Esophagus muscularis mucosa (tissue), 4 donors: Measurements from ENCODE around the gene LRRC56. TPM values are rescaled to one million over a fixed set of nuclear protein-coding genes. Genes with fewer than 3 reads are reported as not detected.
A peak's percentile ranks its signal among the peaks of the same experiment; 100 is the strongest.

Source experiments
- DNase-seq: peaks from one replicate; pipeline ENCODE4 v3.0.0-alpha.2; 2017; ENCODE audit errors: extremely low spot score
- H3K27ac ChIP-seq, 4 donors: fragments of 200-600 bp; sonication (generic); replicated peaks in 1 of 4; 1 replicate in 3 of 4; 2 replicates in 1 of 4; pipeline ENCODE4 v1.5.1; 2016 to 2019; ENCODE audit warnings: mild to moderate bottlenecking in 1 of 4
- H3K27me3 ChIP-seq, 4 donors: fragments of 200-600 bp; sonication (generic); one replicate each; pipeline versions ENCODE4 v1.5.1 to v1.6.0; 2016 to 2019
- H3K36me3 ChIP-seq, 4 donors: fragments of 200-600 bp; sonication (generic); one replicate each; pipeline ENCODE4 v1.5.1; 2016 to 2019
- H3K4me1 ChIP-seq, 4 donors: fragments of 200-600 bp; sonication (generic); one replicate each; pipeline ENCODE4 v1.5.1; 2016 to 2019
- H3K4me3 ChIP-seq, 4 donors: fragments of 200-600 bp; sonication (generic); 1 replicate in 2 of 4; 2 replicates in 2 of 4; pipeline ENCODE4 v1.5.1; 2016 to 2019; ENCODE audit warnings: mild to moderate bottlenecking in 4 of 4, moderate library complexity in 1 of 4
- H3K9me3 ChIP-seq, 4 donors: fragments of 200-600 bp; sonication (generic); 1 replicate in 3 of 4; 2 replicates in 1 of 4; pipeline ENCODE4 v1.5.1; 2016 to 2019
- EP300 ChIP-seq: sonication (generic); formaldehyde crosslinking; IDR thresholded peaks from one replicate; pipeline ENCODE4 v1.6.1; 2017; ENCODE audit warnings: antibody characterized with exemption
- POLR2A ChIP-seq: fragments of 450-650 bp; IDR thresholded peaks from one replicate; pipeline ENCODE4 v1.6.1; 2017; ENCODE audit warnings: antibody characterized with exemption, moderate library complexity, mild to moderate bottlenecking, low read depth
- POLR2AphosphoS5 ChIP-seq, 2 donors: sonication (generic); formaldehyde crosslinking; IDR thresholded peaks; one replicate each; pipeline ENCODE4 v1.6.1; 2017; ENCODE audit warnings: antibody characterized with exemption in 2 of 2
- WGBS: methylation state at CpG from one replicate; pipeline ENCODE4 v1.1.5; 2018; 5-methylcytosine and 5-hydroxymethylcytosine counted together
- intact Hi-C: fragments of 100-400 bp; cut with DNase I; formaldehyde crosslinking; loops from one replicate; pipeline ENCODE4 v1.15.1; 2023
- total RNA-seq, 4 donors: library from RNA; depleted of rRNA; stranded (reverse); fragments of >200 nt; gene quantifications; one replicate each; pipeline versions ENCODE4 v1.1.0 to v1.2.1, GENCODE V29; 2016
- TF ChIP-seq, protein P1 (sequence below), 3 experiments: fragments of 200-600 bp in 2 of 3; fragments of 450-650 bp in 1 of 3; sonication (generic) in 2 of 3; IDR thresholded peaks; one replicate each; pipeline ENCODE4 v1.5.1; 2017 to 2019; ENCODE audit warnings: antibody characterized with exemption in 3 of 3, mild to moderate bottlenecking in 2 of 3, moderate library complexity in 1 of 3

LRRC56 gene
- total RNA-seq, 4 donors from 2014 or later = 0.19 to 0.33 TPM; not detected in 2

DNA sequence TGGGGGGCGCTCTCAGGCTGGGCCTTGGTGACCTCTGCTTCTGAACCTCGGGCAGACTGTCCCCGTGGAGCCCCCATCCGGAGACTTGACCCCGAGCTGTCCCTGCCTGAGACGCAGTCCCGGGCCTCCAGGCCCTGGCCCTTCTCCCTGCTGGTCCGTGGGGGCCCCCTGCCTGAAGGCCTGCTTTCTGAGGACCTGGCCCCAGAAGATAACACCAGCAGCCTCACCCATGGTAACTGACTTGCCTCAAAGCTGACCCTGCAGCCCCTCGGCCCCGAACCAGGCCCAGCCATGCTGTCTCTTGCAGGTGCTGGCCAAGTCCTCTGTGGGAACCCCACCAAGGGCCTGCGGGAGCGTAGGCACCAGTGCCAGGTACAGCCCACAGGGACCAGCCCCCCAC is 14.3 kb downstream of the LRRC56 start:
- 74% methylated on average over 6 of the region's 12 CpGs for WGBS
- Histone ChIP-seq H3K4me3 (no peak overlapping the region), H3K4me1 (peaks cover 17 to 25% (median 23%) of the 10 kb centered on the region in 4 donors), H3K27ac (no peak overlapping the region), H3K36me3 (no peaks in the 10 kb centered on the region), H3K9me3 (no peaks in the 10 kb centered on the region), H3K27me3 (peaks cover 19 to 77% (median 42%) of the 10 kb centered on the region in 4 donors)
- intact Hi-C loops = no loop called here
- DNase-seq = no peak
- TF ChIP-seq EP300 = no peak
- TF ChIP-seq, protein P1, sequence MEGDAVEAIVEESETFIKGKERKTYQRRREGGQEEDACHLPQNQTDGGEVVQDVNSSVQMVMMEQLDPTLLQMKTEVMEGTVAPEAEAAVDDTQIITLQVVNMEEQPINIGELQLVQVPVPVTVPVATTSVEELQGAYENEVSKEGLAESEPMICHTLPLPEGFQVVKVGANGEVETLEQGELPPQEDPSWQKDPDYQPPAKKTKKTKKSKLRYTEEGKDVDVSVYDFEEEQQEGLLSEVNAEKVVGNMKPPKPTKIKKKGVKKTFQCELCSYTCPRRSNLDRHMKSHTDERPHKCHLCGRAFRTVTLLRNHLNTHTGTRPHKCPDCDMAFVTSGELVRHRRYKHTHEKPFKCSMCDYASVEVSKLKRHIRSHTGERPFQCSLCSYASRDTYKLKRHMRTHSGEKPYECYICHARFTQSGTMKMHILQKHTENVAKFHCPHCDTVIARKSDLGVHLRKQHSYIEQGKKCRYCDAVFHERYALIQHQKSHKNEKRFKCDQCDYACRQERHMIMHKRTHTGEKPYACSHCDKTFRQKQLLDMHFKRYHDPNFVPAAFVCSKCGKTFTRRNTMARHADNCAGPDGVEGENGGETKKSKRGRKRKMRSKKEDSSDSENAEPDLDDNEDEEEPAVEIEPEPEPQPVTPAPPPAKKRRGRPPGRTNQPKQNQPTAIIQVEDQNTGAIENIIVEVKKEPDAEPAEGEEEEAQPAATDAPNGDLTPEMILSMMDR (IDR thresholded peaks at IDR 0.05) = no peak
- TF ChIP-seq POLR2A = no peak
- TF ChIP-seq POLR2AphosphoS5 (IDR thresholded peaks at IDR 0.05) = no peak

DNA sequence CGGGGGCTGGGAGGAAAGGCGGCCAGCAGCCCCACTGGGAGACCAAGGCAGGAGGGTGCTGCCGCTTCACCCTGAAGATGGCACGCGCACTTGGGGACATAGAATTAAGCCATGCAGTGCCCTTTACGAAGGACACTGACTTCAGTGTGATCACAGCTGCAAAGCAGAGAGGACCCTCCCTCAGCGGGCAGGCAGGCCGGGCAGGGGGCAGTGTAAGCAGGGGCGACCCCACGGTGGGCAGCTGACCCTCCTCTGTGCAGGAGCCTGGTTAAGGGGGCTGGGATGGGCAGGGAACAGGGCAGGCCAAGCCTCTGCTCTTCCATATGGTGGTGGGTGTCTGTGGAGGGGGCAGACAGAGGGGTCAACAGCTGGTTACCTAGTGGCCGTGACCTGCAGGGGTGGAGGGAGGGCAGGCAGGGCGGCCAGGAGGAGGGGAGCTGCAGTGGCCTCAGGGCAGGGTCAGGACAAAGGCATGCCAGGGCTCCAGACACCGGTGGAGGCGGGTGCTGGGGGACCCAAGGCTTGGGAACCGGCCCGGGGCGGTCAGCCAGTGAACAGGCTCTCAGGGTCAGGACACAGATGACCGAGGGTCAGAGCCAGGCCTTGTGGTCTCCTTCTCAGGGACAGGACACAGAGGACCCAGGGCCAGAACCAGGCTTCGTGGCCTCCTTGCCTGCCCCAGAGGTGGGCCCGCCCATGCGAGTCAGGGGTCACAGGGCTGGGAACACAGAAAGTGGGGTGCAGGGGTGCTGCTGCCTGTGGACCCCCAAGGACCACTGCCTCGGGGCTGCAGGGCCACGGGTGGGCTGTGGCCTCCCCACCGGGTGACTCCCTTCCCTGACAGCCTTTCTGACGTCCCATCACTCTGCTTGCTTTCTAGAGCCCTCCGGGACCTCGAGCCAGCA is 16.0 kb downstream of the LRRC56 start:
- H3K27me3 ChIP-seq = peaks cover 19 to 94% (median 50%) of the 10 kb centered on the region in 4 donors
- no peak overlapping the region for H3K27ac ChIP-seq
- H3K4me3 ChIP-seq = no peak overlapping the region
- no peaks in the 10 kb centered on the region for H3K9me3 ChIP-seq
- no peaks in the 10 kb centered on the region for H3K36me3 ChIP-seq
- TF ChIP-seq EP300 (no peak), POLR2AphosphoS5 (IDR thresholded peaks at IDR 0.05) (no peak), POLR2A (no peak)
- TF ChIP-seq, protein P1 (IDR thresholded peaks at IDR 0.05) = no peak
- H3K4me1 ChIP-seq = peaks cover 17 to 25% (median 23%) of the 10 kb centered on the region in 4 donors
- DNase-seq = no peak
- intact Hi-C loops = no loop called here
- 78% methylated on average over 12 of the region's 27 CpGs for WGBS

DNA sequence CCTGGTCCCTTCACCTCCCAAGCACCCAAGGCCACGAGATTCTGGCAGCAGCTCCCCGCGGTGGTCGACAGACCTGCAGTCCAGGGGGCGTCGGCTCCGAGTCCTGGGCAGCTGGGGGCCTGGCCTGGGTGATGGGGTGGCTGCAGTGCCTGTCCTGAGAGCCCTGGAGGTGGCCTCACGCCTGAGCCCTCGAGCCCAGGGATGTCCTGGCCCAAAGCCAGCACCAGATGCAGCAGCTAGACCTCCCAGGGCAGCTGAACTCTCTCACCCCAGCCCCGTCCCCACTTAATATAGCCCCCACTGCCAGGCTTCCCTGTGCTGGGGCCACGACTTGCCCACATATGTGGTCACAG is 16.6 kb downstream of the LRRC56 start:
- no peaks in the 10 kb centered on the region for H3K36me3 ChIP-seq
- DNase-seq = no peak
- no peak overlapping the region for H3K4me3 ChIP-seq
- H3K9me3 ChIP-seq = no peaks in the 10 kb centered on the region
- peaks cover 17 to 25% (median 23%) of the 10 kb centered on the region in 4 donors for H3K4me1 ChIP-seq
- TF ChIP-seq, protein P1 (IDR thresholded peaks at IDR 0.05) = no peak
- TF ChIP-seq POLR2AphosphoS5 (IDR thresholded peaks at IDR 0.05) (no peak), POLR2A (no peak), EP300 (no peak)
- peaks cover 19 to 99% (median 50%) of the 10 kb centered on the region in 4 donors for H3K27me3 ChIP-seq
- no peak overlapping the region for H3K27ac ChIP-seq
- WGBS = 79% methylated on average over 2 of the region's 11 CpGs
- intact Hi-C loops = no loop called here

DNA sequence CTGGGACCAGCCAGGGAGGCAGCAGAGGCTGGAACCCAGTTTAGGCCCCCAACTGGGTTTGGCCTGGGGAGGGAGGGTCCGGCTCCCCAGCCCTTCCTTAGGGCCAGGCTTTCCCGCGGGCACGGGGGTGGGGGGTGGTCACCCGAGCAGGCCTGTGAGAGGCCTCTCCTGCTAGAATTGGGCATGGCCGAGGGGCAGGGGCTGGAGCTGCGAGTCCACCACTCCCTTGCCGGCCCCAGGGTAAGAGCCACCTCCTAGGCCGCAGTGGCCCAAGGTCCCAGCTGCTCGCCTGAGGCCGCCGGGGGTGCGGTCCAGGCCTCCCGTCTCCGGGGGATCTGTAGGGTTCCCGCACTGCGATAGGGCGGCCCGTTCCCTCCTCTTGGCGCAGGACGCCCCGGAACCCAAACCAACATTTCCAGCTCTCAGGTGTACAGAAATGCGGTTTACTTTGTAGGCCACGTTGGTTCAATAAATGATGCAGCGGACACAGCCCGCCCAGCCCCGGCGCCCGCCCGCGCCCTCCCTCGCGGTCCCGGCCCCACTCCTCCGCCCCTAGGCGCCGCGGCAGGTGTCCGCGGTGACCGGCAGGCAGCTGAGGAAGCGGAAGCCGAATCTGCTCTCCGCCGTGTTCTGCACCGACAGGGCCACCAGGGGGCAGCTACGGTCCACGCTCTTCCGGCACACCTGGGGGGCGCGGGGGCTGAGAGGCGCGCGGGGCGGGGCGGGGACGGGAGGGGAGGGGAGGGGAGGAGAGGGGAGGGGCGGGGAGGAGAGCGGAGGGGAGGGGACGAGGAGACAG is 17.3 kb downstream of the LRRC56 start:
- intact Hi-C loops = loop anchor here (1.0 kb wide), 1 partner anchor 173 kb away; no protein-coding TSS in a partner anchor
- TF ChIP-seq, protein P1 (IDR thresholded peaks at IDR 0.05) = peak; percentile 53 to 69 (median 60)
- TF ChIP-seq EP300 = no peak
- TF ChIP-seq POLR2A = no peak
- TF ChIP-seq POLR2AphosphoS5 (IDR thresholded peaks at IDR 0.05) = peak in 1 of 2 donors; percentile 40
- Histone ChIP-seq H3K27me3 (peaks cover 19 to 100% (median 50%) of the 10 kb centered on the region in 4 donors), H3K36me3 (no peaks in the 10 kb centered on the region), H3K9me3 (no peaks in the 10 kb centered on the region), H3K4me3 (peak overlapping the region; percentile 34 to 52 (median 39)), H3K4me1 (peaks cover 17 to 25% (median 23%) of the 10 kb centered on the region in 4 donors), H3K27ac (no peak overlapping the region)
- DNase-seq = no peak
- 15% methylated on average over 23 of the region's 60 CpGs for WGBS
